Measurements from ENCODE around the gene MAB21L3.

Gene MAB21L3

GRCh38 chr1:116110567-116111523 lies at the start of gene MAB21L3:
Gene MAB21L3, plus strand, starts transcription at chr1:116111399. Its CDS starts 1,217 bp downstream, at chr1:116112616.
- no peak for TF ChIP-seq CTCF (IDR thresholded peaks at IDR 0.05; ENCODE audit: low read depth, low read length)

GRCh38 chr1:116062201-116062600 lies 49.0 kb upstream of the MAB21L3 start:
- H3K4me3 ChIP-seq (ENCODE audit: low read depth, low read length) = no peak overlapping the region
- no peak for TF ChIP-seq CTCF (IDR thresholded peaks at IDR 0.05; ENCODE audit: low read depth, low read length)

More at GRCh38 chr1:116110567-116111523, at the start of gene MAB21L3:
- H3K4me3 ChIP-seq (ENCODE audit: low read depth, low read length) = no peak within 1 kb of the TSS

GRCh38 chr1:116064616-116065015 lies 46.6 kb upstream of the MAB21L3 start:
- no peak for TF ChIP-seq CTCF (IDR thresholded peaks at IDR 0.05; ENCODE audit: low read depth, low read length)
- H3K4me3 ChIP-seq (ENCODE audit: low read depth, low read length) = no peak overlapping the region

GRCh38 chr1:116066868-116067565 lies 44.2 kb upstream of the MAB21L3 start:
- TF ChIP-seq CTCF (IDR thresholded peaks at IDR 0.05; ENCODE audit: low read depth, low read length) = no peak
- H3K4me3 ChIP-seq (ENCODE audit: low read depth, low read length) = no peak overlapping the region

- no peak overlapping the region for H3K4me3 ChIP-seq (ENCODE audit: low read depth, low read length)
- no peak for TF ChIP-seq CTCF (IDR thresholded peaks at IDR 0.05; ENCODE audit: low read depth, low read length)
These were observed 43.7 kb upstream of the MAB21L3 start for GRCh38 chr1:116067566-116067890.

GRCh38 chr1:116075575-116075974 lies 35.6 kb upstream of the MAB21L3 start:
- no peak overlapping the region for H3K4me3 ChIP-seq (ENCODE audit: low read depth, low read length)
- no peak for TF ChIP-seq CTCF (IDR thresholded peaks at IDR 0.05; ENCODE audit: low read depth, low read length)

- no peak for TF ChIP-seq CTCF (IDR thresholded peaks at IDR 0.05; ENCODE audit: low read depth, low read length)
- H3K4me3 ChIP-seq (ENCODE audit: low read depth, low read length) = no peak overlapping the region
These were observed 35.2 kb upstream of the MAB21L3 start for GRCh38 chr1:116075990-116076389.

Measured in WI38 (cell line).